PFSK-1 (cell line): Measurements from ENCODE around the gene TCOF1.

ENCODE experiments used
- POLR2AphosphoS5 ChIP-seq: IDR thresholded peaks from 2 replicates; pipeline ENCODE4 v1.6.1; 2012; ENCODE audit warnings: low read depth, mild to moderate bottlenecking, control low read depth, low read length, moderate library complexity
- REST ChIP-seq, 2 experiments: IDR thresholded peaks; 2 replicates each; pipeline versions ENCODE4 v1.6.1 to v1.8.0; 2011 to 2012; ENCODE audit warnings: low read depth in 2 of 2, low read length in 2 of 2, control low read depth in 1 of 2, inconsistent platforms in 1 of 2, mild to moderate bottlenecking in 1 of 2, moderate library complexity in 1 of 2; ENCODE audit not compliant: insufficient read depth in 1 of 2
- TAF1 ChIP-seq: IDR thresholded peaks from 2 replicates; pipeline ENCODE4 v1.6.1; 2012; ENCODE audit warnings: low read length, control low read depth, borderline replicate concordance; ENCODE audit not compliant: insufficient read depth

- TF ChIP-seq TAF1 (no peak), POLR2AphosphoS5 (no peak), REST (IDR thresholded peaks at IDR 0.05; ENCODE audit: insufficient read depth in 1 of 2, low read depth in 2 of 2, low read length in 2 of 2) (no peak)
Measured at GRCh38 chr5:150396267-150396666, 38.8 kb downstream of the TCOF1 start.
